Effector CD8-positive, alpha-beta T cell (primary cell): ENCODE measurements around the gene SIK3.

ENCODE experiments used
- DNase-seq: peaks from one replicate; lab custom pipeline; 2025; lab: John Stamatoyannopoulos, UW

Gene SIK3

DNA sequence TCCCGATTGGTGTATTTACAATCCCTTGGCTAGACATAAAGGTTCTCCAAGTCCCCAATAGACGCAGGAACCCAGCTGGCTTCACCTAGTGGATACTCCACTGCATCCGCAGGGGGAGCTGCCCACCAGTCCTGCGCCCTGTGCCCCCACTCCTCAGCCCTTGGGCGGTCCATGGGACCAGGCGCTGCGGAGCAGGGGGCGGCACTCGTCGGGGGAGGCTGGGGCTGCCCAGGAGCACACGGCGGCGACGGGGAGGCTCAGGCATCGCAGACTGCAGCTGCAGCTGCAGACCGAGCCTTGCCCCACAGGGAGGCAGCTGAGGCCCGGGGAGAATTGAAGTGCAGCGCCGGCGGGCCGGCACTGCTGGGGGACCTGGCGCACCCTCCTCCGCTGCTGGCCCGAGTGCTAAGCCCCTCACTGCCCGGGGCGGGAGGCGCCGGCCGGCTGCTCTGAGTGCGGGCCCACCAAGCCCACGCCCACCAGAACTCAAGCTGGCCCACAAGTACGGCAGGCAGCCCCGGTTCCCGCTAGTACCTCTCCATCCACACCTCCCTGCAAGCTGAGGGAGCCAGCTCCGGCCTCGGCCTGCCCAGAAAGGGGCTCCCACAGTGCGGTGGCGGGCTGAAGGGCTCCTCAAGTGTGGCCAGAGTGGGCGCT, 12.2 kb upstream of the SIK3 start:
- no peak for DNase-seq

- no peak for DNase-seq
Measured at GRCh38 chr11:117107701-117108590, 9.7 kb upstream of the SIK3 start.

GRCh38 chr11:117100556-117100955, 2.3 kb upstream of the SIK3 start:
- no peak for DNase-seq

DNA sequence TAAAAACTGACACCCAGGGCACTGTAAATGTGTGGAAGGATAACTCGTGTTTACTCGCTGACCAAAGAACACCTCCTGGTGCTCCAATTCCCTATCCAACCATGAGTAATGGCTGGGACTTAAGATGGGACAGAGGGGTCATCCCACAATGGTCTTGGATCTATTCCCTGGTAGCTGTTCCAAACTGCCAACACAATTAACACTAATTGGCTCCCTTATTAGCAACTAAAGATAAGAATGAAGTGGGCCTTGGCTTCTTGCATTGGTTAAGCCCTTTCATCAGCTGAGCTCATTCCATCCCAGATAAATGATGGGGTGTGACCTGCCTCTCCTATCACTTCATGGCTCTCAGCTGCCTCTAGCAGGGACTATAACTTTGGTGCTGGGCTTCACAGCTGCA, 1.5 kb upstream of the SIK3 start:
- DNase-seq = no peak

DNA sequence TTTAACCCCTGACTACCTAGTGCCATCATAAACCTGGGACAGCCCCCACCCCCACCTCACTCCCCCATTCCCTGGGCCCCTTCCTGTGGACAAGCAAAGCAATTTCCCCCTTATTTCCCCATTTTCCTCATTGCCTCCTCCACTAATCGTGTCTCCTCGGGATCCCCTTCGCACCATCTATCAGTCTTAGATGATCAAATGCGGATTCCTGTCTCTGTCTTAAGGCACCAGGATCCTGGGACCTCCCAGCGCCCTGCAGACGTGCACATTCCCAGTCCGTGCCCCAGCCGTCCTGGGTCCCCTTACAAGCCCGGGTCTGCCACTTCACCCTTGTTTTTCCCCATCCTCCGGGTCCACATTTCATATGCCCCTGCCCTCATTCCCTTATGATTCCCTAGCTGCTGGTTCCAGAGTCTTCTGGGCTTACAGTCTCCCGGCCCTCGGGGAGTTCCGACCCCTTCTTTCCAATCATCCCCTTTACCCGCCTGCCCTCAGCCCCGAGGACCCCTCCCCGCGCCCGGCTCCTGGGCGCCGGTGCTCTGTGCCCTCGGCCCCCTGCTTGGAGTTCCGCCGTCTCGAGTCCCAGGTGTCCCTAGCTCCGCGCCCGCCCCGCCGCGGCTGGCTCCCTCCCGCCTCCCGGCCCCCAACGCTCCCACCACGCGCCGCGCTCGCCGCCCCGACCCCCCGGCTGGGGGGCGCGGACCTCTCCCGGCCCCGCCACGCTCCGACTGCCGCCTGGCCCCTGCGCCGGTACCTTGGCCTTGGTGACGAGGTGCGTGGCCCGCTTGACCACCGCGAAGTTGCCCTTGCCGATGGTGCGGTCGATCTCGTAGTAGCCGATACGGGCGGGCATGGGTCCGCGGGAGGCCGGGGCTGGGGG, 599 bp downstream of the SIK3 start:
- DNase-seq = peak; percentile 25

- DNase-seq = no peak
Measured at GRCh38 chr11:117097014-117097388, 1.2 kb downstream of the SIK3 start.

- peak; percentile 15 for DNase-seq
Measured at GRCh38 chr11:117096201-117096991, 1.8 kb downstream of the SIK3 start.

DNA sequence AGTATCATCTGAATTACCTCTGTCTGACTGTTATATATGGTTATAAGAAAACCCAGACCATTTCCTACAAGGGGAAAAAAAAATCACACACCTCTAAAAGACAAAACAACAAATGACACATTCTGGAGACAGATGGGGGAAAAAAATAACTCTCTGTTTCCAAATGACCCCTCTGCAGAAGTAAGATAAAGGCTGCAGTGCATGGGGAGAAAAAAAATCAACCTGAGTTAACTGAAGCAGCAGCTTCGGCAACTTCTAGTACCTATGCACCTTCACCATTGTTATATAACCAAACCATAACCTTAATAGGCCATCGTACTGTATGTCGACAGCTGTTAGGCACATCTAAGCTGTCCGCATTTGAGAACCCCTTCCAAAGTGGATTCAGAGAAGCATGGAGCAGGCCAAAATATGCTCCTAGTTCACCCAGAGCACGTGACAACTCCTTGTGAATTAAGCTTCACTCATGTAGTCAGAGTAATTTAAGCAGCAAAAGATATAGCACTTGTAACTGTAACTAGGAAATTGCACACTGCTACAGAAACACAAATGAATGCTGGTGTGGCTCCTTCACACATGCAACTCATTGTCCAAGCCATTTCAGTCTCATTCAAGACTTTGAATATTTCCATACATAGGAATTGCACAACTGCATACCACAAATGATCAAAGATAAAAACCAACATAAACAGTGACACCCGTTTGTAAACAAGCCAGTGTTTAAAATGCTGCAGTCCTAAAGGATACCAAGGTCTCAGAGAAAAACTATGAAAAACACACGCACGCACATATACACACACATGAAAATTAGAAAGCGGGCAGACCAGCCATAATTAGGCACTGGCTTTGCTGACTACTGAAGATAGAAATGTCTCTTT, 2.7 kb downstream of the SIK3 start:
- DNase-seq = no peak

GRCh38 chr11:117094776-117095175, 3.5 kb downstream of the SIK3 start:
- DNase-seq = no peak

DNA sequence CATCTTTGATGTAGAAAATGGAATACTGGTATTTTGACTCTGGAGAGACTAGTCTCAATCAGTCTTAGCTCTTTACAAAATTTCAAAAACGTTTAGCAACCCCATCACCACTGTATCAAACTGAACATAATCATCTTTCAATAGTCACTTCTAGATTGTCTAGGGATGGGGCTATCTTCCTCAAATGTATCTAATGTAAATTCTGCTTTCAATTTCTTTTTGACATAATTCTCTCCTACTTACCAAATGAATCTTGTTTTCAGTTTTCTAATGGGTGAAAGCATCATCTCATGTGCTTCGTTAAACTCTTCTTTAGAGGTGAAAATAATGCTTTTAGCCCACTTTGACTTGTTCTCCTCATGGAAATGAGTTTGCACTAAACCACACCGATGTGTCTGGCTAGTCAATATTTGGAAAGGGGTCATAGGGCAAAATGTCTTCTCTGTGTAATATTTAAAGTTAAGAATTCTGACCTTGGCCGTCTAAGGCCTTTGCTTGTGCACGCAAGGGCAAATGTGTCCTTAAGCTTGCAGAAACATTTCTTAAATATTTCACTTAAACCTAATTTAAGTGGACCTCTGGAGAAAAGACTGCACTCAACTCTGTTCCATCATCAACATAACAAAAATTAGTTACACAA, 5.2 kb downstream of the SIK3 start:
- DNase-seq = no peak

GRCh38 chr11:117091753-117092477, 6.3 kb downstream of the SIK3 start:
- DNase-seq = no peak

GRCh38 chr11:117090111-117090706, 8.0 kb downstream of the SIK3 start:
- DNase-seq = no peak

GRCh38 chr11:117089685-117090084, 8.5 kb downstream of the SIK3 start:
- no peak for DNase-seq

- no peak for DNase-seq
Measured at GRCh38 chr11:117087446-117087845, 10.8 kb downstream of the SIK3 start.

DNA sequence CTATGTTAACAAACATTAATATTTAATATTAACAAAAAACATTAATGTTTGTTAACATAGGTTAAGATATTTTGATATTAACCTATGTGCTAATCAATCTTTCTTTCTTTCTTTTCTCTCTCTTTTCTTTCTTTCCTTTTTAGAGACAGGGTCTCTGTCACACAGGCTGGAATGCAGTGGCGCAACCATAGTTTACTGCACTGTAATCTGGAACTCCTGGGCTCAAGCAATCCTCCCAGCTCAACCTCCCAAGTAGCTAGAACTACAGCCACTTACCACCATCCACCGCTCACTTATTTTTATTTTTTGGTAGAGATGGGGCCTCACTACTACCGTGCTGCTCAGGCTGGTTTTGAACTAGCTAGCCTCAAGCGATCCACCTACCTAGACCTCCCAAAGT, 13.2 kb downstream of the SIK3 start:
- no peak for DNase-seq

- no peak for DNase-seq
Measured at GRCh38 chr11:117083011-117083935, 15.0 kb downstream of the SIK3 start.

DNA sequence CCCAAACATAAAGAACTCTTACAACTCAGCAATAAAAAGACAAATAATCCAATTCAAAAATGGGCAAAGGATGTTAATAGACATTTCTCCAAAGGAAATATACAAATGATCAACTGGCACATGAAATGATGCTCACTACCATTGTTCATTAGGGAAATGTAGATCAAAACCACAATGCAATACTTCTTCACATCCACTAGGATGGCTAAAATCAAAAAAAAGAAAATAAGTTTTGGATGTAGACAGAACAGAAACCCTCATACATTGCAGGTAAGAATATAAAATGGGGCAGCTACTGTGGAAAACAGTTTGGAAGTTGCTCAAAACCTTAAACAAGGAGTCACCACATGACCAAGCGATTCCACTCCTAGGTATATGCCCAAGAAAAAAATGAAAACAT, 16.3 kb downstream of the SIK3 start:
- DNase-seq = no peak

GRCh38 chr11:117080370-117080769, 17.9 kb downstream of the SIK3 start:
- no peak for DNase-seq
